Adrenal gland (tissue), 12 donors: ENCODE measurements around the gene RRN3. TPM values are rescaled to one million over a fixed set of nuclear protein-coding genes. Genes with fewer than 3 reads are reported as not detected.
A peak's percentile ranks its signal among the peaks of the same experiment; 100 is the strongest.
"Not testable (repeated sequence)": the region's sequence is repeated elsewhere in the genome, so short reads cannot be mapped to it uniquely, and the experiment has no call there.

Experiments used
- DNase-seq, 7 donors: peaks; one replicate each; pipeline ENCODE4 v3.0.0-alpha.2; 2019 to 2020
- H3K27ac ChIP-seq, 5 donors: fragments of 200-600 bp; sonication (generic) in 4 of 5; 1 replicate in 3 of 5; 2 replicates in 2 of 5; pipeline versions ENCODE4 v1.5.1 to v1.8.0; 2016 to 2020; ENCODE audit warnings: mild to moderate bottlenecking in 1 of 5
- H3K27me3 ChIP-seq: fragments of 200-600 bp; 2 replicates; pipeline ENCODE4 v1.8.0; 2021
- H3K36me3 ChIP-seq, 2 donors: fragments of 200-600 bp; replicated peaks in 1 of 2; 1 replicate in 1 of 2; 2 replicates in 1 of 2; pipeline versions ENCODE4 v1.5.1 to v1.8.0; 2018 to 2022
- H3K4me1 ChIP-seq, 2 donors: fragments of 200-600 bp; replicated peaks in 1 of 2; 1 replicate in 1 of 2; 2 replicates in 1 of 2; pipeline versions ENCODE4 v1.5.1 to v1.8.0; 2018 to 2021
- H3K4me3 ChIP-seq, 4 donors: fragments of 200-600 bp; sonication (generic) in 3 of 4; one replicate each; pipeline ENCODE4 v1.5.1; 2016 to 2018
- H3K9me3 ChIP-seq, 3 donors: fragments of 200-600 bp; sonication (generic) in 1 of 3; replicated peaks in 1 of 3; 1 replicate in 2 of 3; 2 replicates in 1 of 3; pipeline versions ENCODE4 v1.5.1 to v1.8.0; 2016 to 2021
- POLR2A ChIP-seq, 2 donors: fragments of 450-650 bp; IDR thresholded peaks; one replicate each; pipeline ENCODE4 v1.6.1; 2017; ENCODE audit warnings: antibody characterized with exemption in 2 of 2, mild to moderate bottlenecking in 2 of 2, moderate library complexity in 1 of 2
- WGBS, 4 donors: extraction: QIAGEN DNeasy Blood & Tissue Kit in 2 of 4; methylation state at CpG; one replicate each; pipeline versions ENCODE4 v1.1.5 to v1.1.7; 2013 to 2017; 5-methylcytosine and 5-hydroxymethylcytosine counted together
- intact Hi-C, 2 donors: fragments of 100-400 bp; cut with DNase I; formaldehyde crosslinking; loops; one replicate each; pipeline versions ENCODE4 v1.14.1 to v1.15.0; 2022 to 2023
- polyA plus RNA-seq, 3 donors: library from polyadenylated mRNA; stranded (reverse); fragments of 200-250 nt in 2 of 3; fragments of 350-450 nt in 1 of 3; fragmentation: Illumina TruSeq in 1 of 3; extraction: RNeasy Lipid Tissue Mini Kit (QIAGEN cat#74804) in 1 of 3; gene quantifications; one replicate each; pipeline ENCODE4 v1.2.3, GENCODE V29; 2013 to 2014
- total RNA-seq, 9 donors: library from RNA; depleted of rRNA in 4 of 9; stranded (reverse); fragments of >200 nt in 4 of 9; fragments of 120-200 nt in 1 of 9; fragmentation: NEBNext Ultra II Directional in 1 of 9; extraction: Animal tissue kit (Norgen Biotek cat#: 25700) in 1 of 9; gene quantifications; one replicate each; pipeline versions ENCODE4 v1.1.0 to v1.2.4, GENCODE V29; 2013 to 2023
- TF ChIP-seq, protein P1 (sequence below), 6 experiments: fragments of 450-650 bp in 4 of 6; fragments of 200-600 bp in 2 of 6; sonication (generic) in 1 of 6; IDR thresholded peaks; 1 replicate in 5 of 6; 2 replicates in 1 of 6; pipeline versions ENCODE4 v1.5.1 to v1.8.0; 2016 to 2021; ENCODE audit warnings: antibody characterized with exemption in 6 of 6, mild to moderate bottlenecking in 2 of 6, moderate library complexity in 1 of 6
- donor health status: healthy with polysubstance abuse.
- donor health status: Bipolar disorder and iron deficiency.
- donor health status: DM: yes; HTN: yes; CAD: no.
- donor health status: DM: no; HTN: no; CAD: no.
- donor health status: DM: no; HTN: no; CAD: no.
- donor health status: DM: yes; HTN: yes; CAD: no.

RRN3 gene
- total and polyA plus RNA-seq, 12 donors: 13.6 to 42.3 (median 27.4) TPM

DNA sequence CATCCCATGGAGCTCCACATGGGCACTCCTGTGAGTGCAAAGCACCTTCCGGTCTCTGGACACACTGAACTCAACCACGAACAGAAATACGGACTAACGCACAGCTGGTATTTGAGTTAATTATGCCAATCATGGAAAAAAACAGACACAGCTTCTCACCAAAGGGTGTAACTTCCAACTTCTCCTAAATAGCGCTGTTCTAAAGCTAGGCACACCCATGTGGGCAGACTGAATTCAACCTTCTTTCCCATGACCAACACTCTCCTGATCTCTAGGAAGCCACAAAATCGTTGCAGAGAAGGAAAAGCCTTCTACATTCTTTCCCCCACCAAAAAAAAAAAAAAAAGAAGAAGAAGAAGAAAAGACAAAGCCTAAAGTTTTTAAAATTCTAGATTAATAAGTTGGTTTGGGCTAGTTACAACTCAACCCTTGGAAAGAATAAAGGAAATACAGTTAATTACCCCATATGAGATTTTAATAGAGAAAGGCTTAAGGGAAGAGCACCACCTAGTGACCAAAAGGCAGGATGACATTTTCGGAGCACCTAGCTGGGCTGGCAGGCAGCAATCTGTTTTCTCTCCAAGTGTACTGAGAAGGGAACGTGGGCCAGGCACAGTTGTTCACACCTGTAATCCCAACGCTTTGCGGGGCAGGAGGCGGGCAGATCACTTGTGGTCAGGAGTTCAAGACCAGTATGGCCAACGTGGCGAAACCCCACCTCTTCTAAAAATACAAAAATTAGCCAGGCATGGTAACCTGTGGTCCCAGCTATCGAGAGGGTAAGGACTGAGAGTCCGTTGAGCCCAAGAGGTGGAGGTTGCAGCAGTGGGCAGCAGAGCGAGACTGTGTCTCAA is 21.9 kb downstream of the RRN3 start:
- Histone ChIP-seq H3K4me1 (peaks cover 0 to 12% of the 10 kb centered on the region in 2 donors), H3K36me3 (peaks cover 0 to 61% of the 10 kb centered on the region in 2 donors), H3K27ac (peak overlapping the region in 1 of 5 donors; percentile 35)
- H3K4me3 ChIP-seq, intact Hi-C loops, DNase-seq, H3K9me3 ChIP-seq, H3K27me3 ChIP-seq: not testable (repeated sequence)
- TF ChIP-seq, protein P1, sequence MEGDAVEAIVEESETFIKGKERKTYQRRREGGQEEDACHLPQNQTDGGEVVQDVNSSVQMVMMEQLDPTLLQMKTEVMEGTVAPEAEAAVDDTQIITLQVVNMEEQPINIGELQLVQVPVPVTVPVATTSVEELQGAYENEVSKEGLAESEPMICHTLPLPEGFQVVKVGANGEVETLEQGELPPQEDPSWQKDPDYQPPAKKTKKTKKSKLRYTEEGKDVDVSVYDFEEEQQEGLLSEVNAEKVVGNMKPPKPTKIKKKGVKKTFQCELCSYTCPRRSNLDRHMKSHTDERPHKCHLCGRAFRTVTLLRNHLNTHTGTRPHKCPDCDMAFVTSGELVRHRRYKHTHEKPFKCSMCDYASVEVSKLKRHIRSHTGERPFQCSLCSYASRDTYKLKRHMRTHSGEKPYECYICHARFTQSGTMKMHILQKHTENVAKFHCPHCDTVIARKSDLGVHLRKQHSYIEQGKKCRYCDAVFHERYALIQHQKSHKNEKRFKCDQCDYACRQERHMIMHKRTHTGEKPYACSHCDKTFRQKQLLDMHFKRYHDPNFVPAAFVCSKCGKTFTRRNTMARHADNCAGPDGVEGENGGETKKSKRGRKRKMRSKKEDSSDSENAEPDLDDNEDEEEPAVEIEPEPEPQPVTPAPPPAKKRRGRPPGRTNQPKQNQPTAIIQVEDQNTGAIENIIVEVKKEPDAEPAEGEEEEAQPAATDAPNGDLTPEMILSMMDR (IDR thresholded peaks at IDR 0.05): peak in 2 of 6 experiments; percentile 27 to 31
- 53 to 65% (median 60%) methylated on average over 8 to 15 of the region's 16 CpGs for WGBS, 4 donors

DNA sequence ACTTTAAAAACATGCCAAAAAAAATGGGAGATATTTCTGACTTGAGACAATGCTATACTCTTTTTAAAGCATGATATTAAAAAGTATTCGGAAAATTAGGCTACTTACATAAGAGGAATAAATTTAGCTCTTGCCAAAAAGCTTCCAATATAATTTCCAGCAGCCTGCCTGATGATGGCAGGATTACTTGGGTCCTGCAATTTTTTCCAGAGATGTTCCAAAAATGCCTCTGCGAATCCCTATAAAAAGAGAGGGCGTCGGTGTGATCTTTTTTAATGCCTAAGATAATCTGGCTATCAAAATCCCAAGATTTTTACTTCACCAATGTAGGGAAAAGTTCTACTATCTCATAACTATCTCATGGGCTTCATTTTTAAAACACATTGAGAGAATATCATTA is 23.1 kb downstream of the RRN3 start:
- H3K36me3 ChIP-seq: peaks cover 0 to 55% of the 10 kb centered on the region in 2 donors

DNA sequence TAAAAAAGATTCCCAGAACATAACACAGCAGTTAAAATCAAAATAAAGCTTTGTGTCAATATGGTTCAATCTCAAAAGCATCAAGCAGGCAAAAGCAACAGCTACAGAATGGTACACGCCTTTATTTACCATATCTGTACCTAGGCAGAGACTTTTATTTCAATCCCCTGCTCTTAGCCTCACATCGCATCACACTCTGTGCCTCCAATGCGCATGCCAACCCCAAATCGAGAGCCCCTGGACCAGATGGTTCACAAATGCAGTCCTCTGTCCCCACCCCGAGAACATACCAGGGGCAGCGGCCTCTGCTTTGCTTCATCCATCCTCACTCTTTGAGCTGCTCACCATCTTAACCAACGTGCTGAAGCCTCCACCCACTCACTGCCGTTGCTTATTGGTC is 27.4 kb downstream of the RRN3 start:
- H3K4me3 ChIP-seq, H3K4me1 ChIP-seq, intact Hi-C loops, H3K27ac ChIP-seq, DNase-seq, H3K9me3 ChIP-seq, H3K27me3 ChIP-seq: not testable (repeated sequence)
- whole genome bisulfite sequencing, 4 donors: 90 to 97% (median 92%) methylated on average over 6 to 8 of the region's 8 CpGs
- peaks cover 0 to 52% of the 10 kb centered on the region in 2 donors for H3K36me3 ChIP-seq

More for the DNA sequence above, 23.1 kb downstream of the RRN3 start:
- H3K27me3 ChIP-seq, DNase-seq, H3K4me3 ChIP-seq, intact Hi-C loops, H3K27ac ChIP-seq, H3K9me3 ChIP-seq: not testable (repeated sequence)
- WGBS, 4 donors: 57 to 71% (median 64%) methylated on average over 4 of the region's 4 CpGs
- H3K4me1 ChIP-seq: peaks cover 0 to 12% of the 10 kb centered on the region in 2 donors

DNA sequence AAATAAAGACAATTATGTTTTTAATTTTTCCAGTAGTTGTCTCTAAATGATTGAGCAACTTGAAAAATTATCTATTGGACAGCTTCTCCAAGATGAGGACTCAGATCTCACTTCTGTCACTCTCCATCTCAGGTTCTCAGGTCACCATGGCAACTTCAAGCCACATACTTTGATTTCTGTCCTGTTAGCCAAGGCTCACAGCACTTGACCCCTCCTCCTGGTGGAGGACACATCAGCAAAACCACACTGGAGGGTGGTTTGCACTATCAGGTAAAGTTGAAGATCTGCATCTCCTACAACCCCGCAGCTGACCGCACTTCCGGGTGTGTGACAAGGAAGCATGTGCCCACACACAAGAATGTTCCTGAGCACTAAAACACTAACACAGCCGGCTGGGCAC is 28.1 kb downstream of the RRN3 start:
- H3K4me3 ChIP-seq, H3K27me3 ChIP-seq, H3K27ac ChIP-seq, H3K9me3 ChIP-seq, DNase-seq, intact Hi-C loops, H3K4me1 ChIP-seq: not testable (repeated sequence)
- peaks cover 0 to 58% of the 10 kb centered on the region in 2 donors for H3K36me3 ChIP-seq
- WGBS, 4 donors: 88 to 93% (median 89%) methylated on average over 3 to 4 of the region's 4 CpGs; no CpG with 5 or more reads in 1 of the 4 donors

DNA sequence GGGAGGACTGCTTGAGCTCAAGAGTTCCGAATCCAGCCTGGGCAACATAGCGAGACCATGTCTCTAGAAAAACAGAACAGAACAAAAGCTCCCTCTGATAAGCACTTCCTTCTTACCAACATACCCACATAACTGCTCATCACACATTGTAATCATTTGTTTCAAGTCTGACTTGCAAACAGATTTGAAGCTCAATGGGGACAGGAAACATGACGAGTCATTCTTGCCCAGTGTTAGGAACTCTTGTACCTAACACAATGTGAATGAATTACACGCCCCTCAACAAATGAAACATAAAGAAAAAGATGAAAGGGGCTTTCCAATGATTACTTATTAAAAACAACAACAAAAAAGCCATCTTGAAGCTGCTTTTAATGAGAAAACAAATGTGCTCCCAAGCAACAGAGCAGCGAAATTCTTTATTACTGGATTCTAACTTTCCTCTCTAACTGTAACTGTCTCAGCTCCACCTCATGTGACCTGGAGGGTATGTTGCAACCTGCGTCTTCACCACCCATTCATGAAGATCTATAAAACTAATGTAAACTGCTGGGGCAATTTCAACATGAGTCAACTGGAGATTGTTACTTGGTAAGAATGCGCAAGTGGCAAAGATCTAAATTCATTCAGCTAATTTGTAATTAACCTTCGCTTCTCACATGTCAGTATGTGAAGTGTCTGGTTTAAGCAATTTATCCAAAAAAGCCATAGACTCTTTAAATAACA is 31.8 kb downstream of the RRN3 start:
- DNase-seq, H3K9me3 ChIP-seq, H3K27ac ChIP-seq, H3K4me3 ChIP-seq, intact Hi-C loops, H3K27me3 ChIP-seq, H3K4me1 ChIP-seq: not testable (repeated sequence)
- 87 to 96% (median 91%) methylated on average over 8 of the region's 8 CpGs for WGBS, 4 donors
- peaks cover 0 to 63% of the 10 kb centered on the region in 2 donors for H3K36me3 ChIP-seq

DNA sequence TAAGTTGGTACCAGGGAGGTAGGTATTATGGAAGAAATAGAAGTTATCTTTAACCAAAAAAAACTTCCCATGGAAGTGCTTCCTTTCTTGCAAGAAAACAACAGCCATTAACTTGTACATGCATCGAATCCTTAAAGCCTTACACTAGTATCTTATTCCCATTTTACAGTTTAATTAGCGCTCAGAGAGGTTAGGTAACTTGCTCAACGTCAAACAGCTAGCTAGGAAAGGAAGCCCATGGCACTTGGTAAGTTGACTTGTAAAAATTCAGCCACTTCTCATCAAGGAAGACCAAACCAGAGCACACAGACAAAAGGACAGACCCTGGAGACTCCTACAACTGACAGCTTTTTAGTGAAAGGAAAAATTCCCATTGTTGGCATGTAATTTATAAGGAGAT is 34.7 kb downstream of the RRN3 start:
- Histone ChIP-seq H3K27ac (no peak overlapping the region), H3K4me1 (peaks cover 0 to 4% of the 10 kb centered on the region in 2 donors), H3K36me3 (peaks cover 0 to 50% of the 10 kb centered on the region in 2 donors), H3K9me3 (no peaks in the 10 kb centered on the region), H3K4me3 (no peak overlapping the region), H3K27me3 (no peaks in the 10 kb centered on the region)
- no peak for DNase-seq
- 62 to 85% (median 65%) methylated on average over 3 of the region's 3 CpGs for WGBS, 4 donors
- intact Hi-C loops: no loop called here
- TF ChIP-seq, protein P1 (IDR thresholded peaks at IDR 0.05): no peak
- no peak for TF ChIP-seq POLR2A (IDR thresholded peaks at IDR 0.05)
